B cell (primary cell): ENCODE results near the gene C2CD3. TPM values are rescaled to one million over a fixed set of nuclear protein-coding genes. Genes with fewer than 3 reads are reported as not detected.

ENCODE experiments used
- ATAC-seq: fragments of 200-7000 bp; cut with Tn5 transposase; one replicate; pipeline ENCODE4 v1.10.0; 2021; ENCODE audit warnings: low read depth, mild to moderate bottlenecking, moderate number of reproducible peaks, moderate library complexity
- CTCF ChIA-PET: fragments of 350-600 bp; sonication (Branson Sonifier 250); formaldehyde crosslinking; loops from one replicate; lab custom pipeline; 2021; ENCODE audit warnings: antibody characterized with exemption, inconsistent platforms; lab: Charles Lee
- POLR2A ChIA-PET: fragments of 350-600 bp; sonication (Branson Sonifier 250); formaldehyde crosslinking; loops from one replicate; lab custom pipeline; 2021; ENCODE audit warnings: antibody characterized with exemption; lab: Charles Lee
- DNase-seq: peaks from one replicate; pipeline ENCODE4 v3.0.0; 2013
- H2AFZ ChIP-seq: 2 replicates; pipeline ENCODE4 v1.6.1; 2012; ENCODE audit warnings: mild to moderate bottlenecking, low read depth, low read length; ENCODE audit not compliant: insufficient read depth, poor library complexity, severe bottlenecking
- H3K27ac ChIP-seq, 2 donors: 1 replicate in 1 of 2; 2 replicates in 1 of 2; pipeline ENCODE4 v1.5.1; 2012 to 2013; ENCODE audit warnings: low read length in 2 of 2, mild to moderate bottlenecking in 2 of 2, moderate library complexity in 1 of 2
- H3K27me3 ChIP-seq, 4 experiments: fragments of 200-600 bp in 1 of 4; sonication (generic) in 1 of 4; replicated peaks in 1 of 4; 1 replicate in 2 of 4; 2 replicates in 2 of 4; pipeline versions ENCODE4 v1.6.1 to v1.7.0; 2013 to 2016; ENCODE audit warnings: low read length in 3 of 4, mild to moderate bottlenecking in 2 of 4, mixed read lengths in 1 of 4, moderate library complexity in 1 of 4; ENCODE audit not compliant: insufficient read depth in 4 of 4, control insufficient read depth in 3 of 4; ENCODE audit errors: control extremely low read depth in 1 of 4
- H3K36me3 ChIP-seq, 2 experiments: replicated peaks in 1 of 2; 1 replicate in 1 of 2; 2 replicates in 1 of 2; pipeline versions ENCODE4 v1.6.1 to v1.7.1; 2013; ENCODE audit warnings: low read length in 1 of 2; ENCODE audit not compliant: insufficient read depth in 2 of 2, control insufficient read depth in 1 of 2; ENCODE audit errors: control extremely low read depth in 1 of 2, extremely low read depth in 1 of 2
- H3K4me1 ChIP-seq, 2 donors: fragments of 200-600 bp in 1 of 2; sonication (generic) in 1 of 2; 1 replicate in 1 of 2; 2 replicates in 1 of 2; pipeline versions ENCODE4 v1.5.1 to v1.6.1; 2013 to 2017; ENCODE audit warnings: low read length in 2 of 2; ENCODE audit not compliant: control insufficient read depth in 2 of 2, insufficient read depth in 2 of 2
- H3K4me2 ChIP-seq: replicated peaks from 2 replicates; pipeline ENCODE3; 2012; ENCODE audit warnings: mild to moderate bottlenecking, low read depth, low read length; ENCODE audit not compliant: poor library complexity, severe bottlenecking
- H3K4me3 ChIP-seq, 5 experiments: fragments of 200-600 bp in 1 of 5; sonication (generic) in 1 of 5; 1 replicate in 3 of 5; 2 replicates in 2 of 5; pipeline versions ENCODE4 v1.5.1 to v1.7.0; 2011 to 2016; ENCODE audit warnings: low read length in 4 of 5, mild to moderate bottlenecking in 4 of 5, low read depth in 2 of 5, control low read depth in 1 of 5, moderate library complexity in 1 of 5; ENCODE audit not compliant: insufficient read depth in 1 of 5; ENCODE audit errors: control extremely low read depth in 1 of 5, extremely low read depth in 1 of 5
- H3K79me2 ChIP-seq: fragments of 200-600 bp; sonication (generic); one replicate; pipeline ENCODE4 v1.6.0; 2016; ENCODE audit warnings: low read length; ENCODE audit not compliant: control insufficient read depth, insufficient read depth
- H3K9ac ChIP-seq: fragments of 200-600 bp; sonication (generic); 2 replicates; pipeline ENCODE4 v1.6.1; 2017; ENCODE audit warnings: mild to moderate bottlenecking, low read length, moderate library complexity
- H3K9me3 ChIP-seq, 3 donors: one replicate each; pipeline versions ENCODE4 v1.6.1 to v1.7.1; 2013; ENCODE audit warnings: low read length in 2 of 3; ENCODE audit not compliant: control insufficient read depth in 2 of 3, insufficient read depth in 1 of 3; ENCODE audit errors: control extremely low read depth in 1 of 3
- H4K20me1 ChIP-seq: 2 replicates; pipeline ENCODE4 v1.6.0; 2012; ENCODE audit warnings: mild to moderate bottlenecking, low read length; ENCODE audit not compliant: insufficient read depth, control insufficient read depth, poor library complexity, severe bottlenecking
- H3K27ac Mint-ChIP-seq: one replicate; pipeline ENCODE4 v1.8.0; 2021; ENCODE audit warnings: mixed read lengths
- H3K27me3 Mint-ChIP-seq: one replicate; pipeline ENCODE4 v1.8.0; 2021; ENCODE audit warnings: mixed read lengths
- H3K4me1 Mint-ChIP-seq: one replicate; pipeline ENCODE4 v1.8.0; 2021; ENCODE audit warnings: mixed read lengths
- H3K4me3 Mint-ChIP-seq: one replicate; pipeline ENCODE4 v1.8.0; 2021; ENCODE audit warnings: mixed read lengths
- H3K9me3 Mint-ChIP-seq: one replicate; pipeline ENCODE4 v1.8.0; 2022; ENCODE audit warnings: mixed read lengths; ENCODE audit not compliant: insufficient read depth
- CTCF ChIP-seq: fragments of 200-600 bp; IDR thresholded peaks from one replicate; pipeline ENCODE4 v1.8.0; 2022; ENCODE audit warnings: antibody characterized with exemption, mild to moderate bottlenecking
- EZH2 ChIP-seq: IDR thresholded peaks from 2 replicates; pipeline ENCODE4 v1.6.1; 2012; ENCODE audit warnings: borderline replicate concordance, low read depth, mild to moderate bottlenecking, moderate library complexity, low read length; ENCODE audit not compliant: insufficient read depth, poor library complexity, severe bottlenecking
- WGBS: methylation state at CpG from one replicate; pipeline ENCODE4 v1.1.5; 2013; ENCODE audit warnings: missing lambda C conversion rate; ENCODE audit not compliant: insufficient coverage; 5-methylcytosine and 5-hydroxymethylcytosine counted together
- intact Hi-C: fragments of 100-400 bp; cut with micrococcal nuclease; formaldehyde crosslinking; loops from one replicate; pipeline ENCODE4 v1.10.0; 2022
- polyA plus RNA-seq: library from polyadenylated mRNA; depleted of rRNA; stranded (reverse); fragments of >200 nt; gene quantifications from 2 replicates; pipeline ENCODE4 v1.2.3, GENCODE V29; 2012
- total RNA-seq, 2 donors: library from RNA; stranded (reverse); fragments of 120-200 nt in 1 of 2; gene quantifications; 1 replicate in 1 of 2; 2 replicates in 1 of 2; pipeline versions ENCODE4 v1.2.3 to v1.2.4, GENCODE V29; 2013 to 2022

The C2CD3 gene
- total and polyA plus RNA-seq, 2 donors (not counting 1 experiment from before 2014, with no cell fraction given), result 19.8 to 69.0 TPM

DNA sequence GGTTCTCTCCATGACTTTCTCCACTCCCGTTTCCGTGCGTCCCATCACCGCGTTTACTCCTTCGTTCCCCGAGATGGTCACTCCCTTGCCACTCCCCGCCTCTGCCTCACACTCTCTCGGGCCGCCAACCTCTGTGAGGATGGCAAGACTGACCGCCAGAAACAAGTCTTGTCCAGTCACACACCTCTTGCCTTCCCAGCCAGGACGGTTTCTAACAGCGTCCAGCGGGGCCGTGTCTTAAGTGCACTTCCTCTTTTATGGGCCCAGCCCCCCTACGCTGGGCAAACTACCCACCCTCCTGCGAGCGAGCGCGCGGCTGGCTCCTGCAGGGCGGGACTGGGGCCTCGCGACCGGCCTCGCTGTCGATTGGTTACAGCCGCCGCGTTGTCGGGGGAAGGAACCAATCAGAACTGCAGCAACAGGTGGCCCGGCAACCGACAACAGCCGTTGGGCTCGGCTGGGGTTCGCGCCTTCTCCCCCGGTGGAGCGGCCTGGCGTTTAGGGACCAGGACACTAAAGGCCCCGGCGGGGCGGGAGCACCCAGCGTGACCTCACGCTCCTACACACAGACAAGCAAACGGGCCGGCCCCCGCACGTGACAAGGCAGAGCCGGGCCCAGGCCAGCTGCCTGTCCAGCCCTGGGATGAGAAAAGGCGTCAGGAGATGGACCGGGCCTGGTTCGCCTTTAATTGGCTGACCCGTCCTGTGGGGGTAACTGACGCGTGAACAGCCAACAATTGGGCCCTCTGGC lies 187.6 kb downstream of the C2CD3 start:
- Histone ChIP-seq H3K27me3 (no peaks in the 10 kb centered on the region), H3K4me2 (peak overlapping the region; percentile 96), H3K36me3 (peaks cover 7 to 33% of the 10 kb centered on the region in 2 experiments), H2AFZ (peak overlapping the region; percentile 80), H3K9me3 (no peaks in the 10 kb centered on the region), H4K20me1 (peaks cover 34% of the 10 kb centered on the region), H3K4me3 (peak overlapping the region; percentile 45 to 100 (median 96)), H3K79me2 (peaks cover 48% of the 10 kb centered on the region), H3K9ac (peak overlapping the region; percentile 97), H3K27ac (peak overlapping the region; percentile 94 to 99), H3K4me1 (peaks cover 40 to 54% of the 10 kb centered on the region in 2 donors)
- no peak for TF ChIP-seq CTCF
- no peak for TF ChIP-seq EZH2
- DNase-seq (peak; percentile 97), ATAC-seq (peak; percentile 65)
- intact Hi-C loops, result loop anchor here (1.0 to 5.0 kb wide), 4 partner anchors 9 to 1761 kb away; partner anchors contain the start of genes C2CD3, INPPL1, PGM2L1 and PPME1
- no peaks in the 10 kb centered on the region for H3K27me3 Mint-ChIP-seq
- H3K9me3 Mint-ChIP-seq, result no peaks in the 10 kb centered on the region
- peak overlapping the region; percentile 99 for H3K27ac Mint-ChIP-seq
- 2% methylated on average over 56 of the region's 56 CpGs for WGBS
- CTCF ChIA-PET, result interaction anchor here (1.1 to 7.4 kb wide), 4 partner anchors 11 to 33 kb away, joined by 3 to 97 read pairs (median 34); no protein-coding TSS in a partner anchor
- H3K4me1 Mint-ChIP-seq, result peaks cover 57% of the 10 kb centered on the region
- POLR2A ChIA-PET, result interaction anchor here (0.5 to 8.8 kb wide), 13 partner anchors 10 to 415 kb away, joined by 3 to 155 read pairs (median 8); partner anchors contain the start of genes C2CD3, PPME1 and RAB6A
- peak overlapping the region; percentile 99 for H3K4me3 Mint-ChIP-seq
